HG03196 (cell line): ENCODE data around the gene TSPAN14.

Source experiments
- ATAC-seq: cut with Tn5 transposase; IDR thresholded peaks from one replicate; pipeline ENCODE4 v1.9.1; 2021; ENCODE audit not compliant: unreplicated experiment

TSPAN14 gene

DNA sequence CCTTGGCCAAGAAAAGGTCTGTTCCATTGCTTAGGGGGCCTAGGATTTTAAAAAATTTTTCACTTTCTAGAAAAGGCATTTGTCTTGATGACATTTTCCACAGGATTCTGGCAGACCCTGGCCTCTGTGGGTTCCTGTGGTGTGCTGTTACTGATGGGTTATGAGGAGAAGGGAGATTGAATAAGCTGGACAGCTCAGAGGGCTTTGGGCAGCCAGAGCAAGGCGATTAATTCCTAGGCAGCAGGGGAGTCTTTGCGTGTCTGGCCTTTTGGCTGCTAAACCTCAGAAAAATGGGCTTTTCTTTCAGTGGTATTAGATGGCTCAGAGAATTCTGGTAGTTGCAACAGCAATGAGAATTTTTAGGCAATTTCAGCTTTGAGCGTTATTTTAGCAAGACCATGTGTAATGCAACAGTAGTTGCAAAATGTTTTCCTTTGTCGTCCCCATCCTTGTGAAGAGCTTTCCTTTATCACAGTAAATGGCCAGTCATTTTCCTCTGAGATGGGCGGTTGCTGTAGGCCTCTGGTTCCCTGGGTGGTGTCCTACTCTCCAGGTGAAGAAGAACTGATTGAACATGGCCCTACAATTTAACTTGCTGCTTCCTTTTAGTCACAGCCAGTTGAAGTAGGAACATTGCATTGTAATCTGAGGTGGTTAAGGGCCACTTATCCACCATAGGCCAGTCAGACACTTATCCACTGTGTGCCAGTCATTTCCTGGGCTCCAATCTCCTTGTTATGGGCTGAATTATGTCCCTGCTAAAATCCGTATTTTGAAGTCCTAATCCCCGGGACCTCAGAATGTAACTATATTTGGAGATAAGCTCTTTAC is 126.7 kb downstream of the TSPAN14 start:
- no peak for ATAC-seq

DNA sequence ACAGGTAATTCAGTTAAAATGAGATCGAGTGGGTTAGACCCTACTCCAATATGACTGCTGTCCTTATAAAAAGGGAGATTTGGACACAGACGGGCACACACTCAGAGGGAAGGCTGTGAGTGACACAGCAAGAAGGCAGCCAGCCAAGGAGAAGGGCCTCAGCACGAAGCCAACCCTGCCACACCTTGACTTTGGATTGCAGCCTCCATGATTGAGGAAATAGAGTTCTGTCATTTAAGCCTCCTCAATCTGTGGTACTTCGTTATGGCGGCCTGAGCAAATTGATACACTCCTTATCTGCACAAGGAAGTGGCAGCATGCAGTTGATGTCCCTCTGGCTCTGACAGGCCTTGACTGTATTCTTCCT is 127.3 kb downstream of the TSPAN14 start:
- ATAC-seq = no peak

DNA sequence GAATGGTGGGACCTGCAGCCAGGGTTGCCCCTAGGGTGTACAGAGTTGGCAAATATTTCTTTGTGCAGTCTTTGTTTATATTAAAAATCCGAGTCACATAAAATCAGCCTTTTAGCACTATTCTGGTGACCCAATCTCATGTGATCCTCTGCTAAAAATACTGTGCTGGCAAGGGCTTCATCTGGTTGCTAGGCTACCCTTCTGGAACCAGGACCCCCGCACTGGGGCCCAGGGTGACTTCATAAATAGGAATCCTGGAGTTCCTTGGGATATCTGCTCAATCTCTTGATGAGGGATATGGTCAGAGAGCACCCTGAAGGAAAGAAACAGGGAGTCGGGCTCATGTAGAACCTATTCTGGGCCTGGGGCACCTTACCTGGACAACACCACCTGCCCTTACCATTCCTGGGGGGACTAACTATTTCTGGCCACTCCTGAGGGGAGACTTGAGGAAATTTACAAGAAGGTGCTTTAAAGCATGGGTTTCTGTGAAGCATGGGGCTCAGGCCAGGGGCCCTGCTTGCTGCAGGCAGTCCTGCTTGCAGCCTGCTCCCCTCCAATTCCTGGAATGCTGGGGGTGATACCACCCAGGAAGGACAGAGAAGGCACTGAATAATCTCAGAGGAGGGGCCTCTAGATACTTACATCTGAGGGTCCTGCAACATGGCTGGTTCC is 128.3 kb downstream of the TSPAN14 start:
- ATAC-seq = no peak
